HG02938 (cell line): ENCODE data around the gene SLC17A7.

Experiments used
- ATAC-seq: cut with Tn5 transposase; IDR thresholded peaks from one replicate; pipeline ENCODE4 v1.9.1; 2021; ENCODE audit warnings: mild to moderate bottlenecking, moderate library complexity; ENCODE audit not compliant: unreplicated experiment

Gene SLC17A7

GRCh38 chr19:49411681-49412326, 29.5 kb downstream of the SLC17A7 start:
- no peak for ATAC-seq

GRCh38 chr19:49409441-49410029, 31.8 kb downstream of the SLC17A7 start:
- no peak for ATAC-seq

- no peak for ATAC-seq
Observed at GRCh38 chr19:49408816-49409440, 32.4 kb downstream of the SLC17A7 start.

GRCh38 chr19:49407482-49408015, 33.8 kb downstream of the SLC17A7 start:
- no peak for ATAC-seq

- ATAC-seq, result no peak
Observed at GRCh38 chr19:49407079-49407478, 34.2 kb downstream of the SLC17A7 start.

- no peak for ATAC-seq
Observed at GRCh38 chr19:49403404-49404187, 37.7 kb downstream of the SLC17A7 start.

GRCh38 chr19:49400029-49400428, 41.3 kb downstream of the SLC17A7 start:
- no peak for ATAC-seq

- ATAC-seq, result no peak
Observed at GRCh38 chr19:49398931-49399330, 42.4 kb downstream of the SLC17A7 start.

- no peak for ATAC-seq
Observed at GRCh38 chr19:49398001-49398615, 43.2 kb downstream of the SLC17A7 start.

GRCh38 chr19:49396738-49397505, 44.4 kb downstream of the SLC17A7 start:
- no peak for ATAC-seq

GRCh38 chr19:49395581-49396407, 45.5 kb downstream of the SLC17A7 start:
- ATAC-seq, result no peak

- ATAC-seq, result no peak
Observed at GRCh38 chr19:49393881-49394280, 47.4 kb downstream of the SLC17A7 start.

GRCh38 chr19:49391581-49392399, 49.5 kb downstream of the SLC17A7 start:
- ATAC-seq, result no peak

GRCh38 chr19:49390929-49391359, 50.4 kb downstream of the SLC17A7 start:
- no peak for ATAC-seq

- no peak for ATAC-seq
Observed at GRCh38 chr19:49390131-49390928, 51.0 kb downstream of the SLC17A7 start.

- ATAC-seq, result no peak
Observed at GRCh38 chr19:49389406-49389805, 51.9 kb downstream of the SLC17A7 start.

- ATAC-seq, result no peak
Observed at GRCh38 chr19:49387936-49388372, 53.4 kb downstream of the SLC17A7 start, which contains the start of gene KASH5. Gene KASH5, plus strand, starts transcription at chr19:49388249. Its CDS starts 2,635 bp downstream, at chr19:49390884.
